Lower leg skin (tissue), 4 donors: ENCODE measurements around the gene TCEA2. TPM values are rescaled to one million over a fixed set of nuclear protein-coding genes. Genes with fewer than 3 reads are reported as not detected.

Experiments used
- DNase-seq, 2 donors: peaks; one replicate each; pipeline ENCODE4 v3.0.0-alpha.2; 2019; ENCODE audit warnings: low spot score in 2 of 2
- H3K4me3 ChIP-seq: fragments of 200-600 bp; sonication (generic); 2 replicates; pipeline ENCODE4 v1.5.1; 2017; ENCODE audit warnings: mild to moderate bottlenecking, low read depth; ENCODE audit not compliant: poor library complexity, severe bottlenecking
- POLR2A ChIP-seq, 2 donors: fragments of 450-650 bp; IDR thresholded peaks; one replicate each; pipeline ENCODE4 v1.6.1; 2016 to 2017; ENCODE audit warnings: antibody characterized with exemption in 2 of 2, mild to moderate bottlenecking in 1 of 2, moderate library complexity in 1 of 2
- WGBS, 2 donors: methylation state at CpG; one replicate each; pipeline ENCODE4 v1.1.5; 2018; 5-methylcytosine and 5-hydroxymethylcytosine counted together
- intact Hi-C: fragments of 100-400 bp; cut with DNase I; formaldehyde crosslinking; loops from one replicate; pipeline ENCODE4 v1.15.0; 2023; ENCODE audit warnings: low total_unique reads
- total RNA-seq, 4 donors: library from RNA; depleted of rRNA; stranded (reverse); fragments of >200 nt; gene quantifications; one replicate each; pipeline ENCODE4 v1.1.0, GENCODE V29; 2016
- TF ChIP-seq, protein P1 (sequence below), 3 donors: fragments of 450-650 bp; IDR thresholded peaks; one replicate each; pipeline ENCODE4 v1.5.1; 2016; ENCODE audit warnings: antibody characterized with exemption in 3 of 3, mild to moderate bottlenecking in 3 of 3, moderate library complexity in 2 of 3

The TCEA2 gene
- total RNA-seq, 4 donors from 2014 or later: 16.5 to 52.3 (median 22.8) TPM

DNA sequence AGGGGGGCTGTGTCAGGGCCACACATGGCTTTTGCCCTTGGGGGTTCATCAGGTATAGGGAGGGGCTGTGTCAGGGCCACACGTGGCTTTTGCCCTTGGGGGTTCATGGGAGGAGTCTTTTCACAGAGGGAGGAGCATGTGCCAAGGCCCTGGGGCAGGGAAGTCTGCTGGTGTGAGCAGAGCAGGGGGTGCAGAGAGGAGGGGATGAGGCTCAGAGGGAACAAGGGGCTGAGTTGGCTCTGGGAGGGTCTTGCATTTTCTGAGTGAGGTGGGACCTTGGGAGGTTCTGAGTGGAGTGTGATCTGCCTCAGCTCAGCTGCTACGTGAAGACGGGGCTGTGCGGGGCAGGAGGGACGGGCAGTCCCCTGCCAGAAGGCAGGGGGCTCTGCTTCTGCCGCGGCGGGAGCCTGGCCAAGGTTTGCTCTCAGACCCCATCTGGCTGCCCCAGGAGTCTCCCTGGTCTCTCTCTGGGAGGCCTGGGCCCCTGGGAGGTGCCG, 7.6 kb upstream of the TCEA2 start:
- 56 to 65% methylated on average over 9 of the region's 9 CpGs for WGBS, 2 donors
- intact Hi-C loops: no loop called here
- TF ChIP-seq, protein P1, sequence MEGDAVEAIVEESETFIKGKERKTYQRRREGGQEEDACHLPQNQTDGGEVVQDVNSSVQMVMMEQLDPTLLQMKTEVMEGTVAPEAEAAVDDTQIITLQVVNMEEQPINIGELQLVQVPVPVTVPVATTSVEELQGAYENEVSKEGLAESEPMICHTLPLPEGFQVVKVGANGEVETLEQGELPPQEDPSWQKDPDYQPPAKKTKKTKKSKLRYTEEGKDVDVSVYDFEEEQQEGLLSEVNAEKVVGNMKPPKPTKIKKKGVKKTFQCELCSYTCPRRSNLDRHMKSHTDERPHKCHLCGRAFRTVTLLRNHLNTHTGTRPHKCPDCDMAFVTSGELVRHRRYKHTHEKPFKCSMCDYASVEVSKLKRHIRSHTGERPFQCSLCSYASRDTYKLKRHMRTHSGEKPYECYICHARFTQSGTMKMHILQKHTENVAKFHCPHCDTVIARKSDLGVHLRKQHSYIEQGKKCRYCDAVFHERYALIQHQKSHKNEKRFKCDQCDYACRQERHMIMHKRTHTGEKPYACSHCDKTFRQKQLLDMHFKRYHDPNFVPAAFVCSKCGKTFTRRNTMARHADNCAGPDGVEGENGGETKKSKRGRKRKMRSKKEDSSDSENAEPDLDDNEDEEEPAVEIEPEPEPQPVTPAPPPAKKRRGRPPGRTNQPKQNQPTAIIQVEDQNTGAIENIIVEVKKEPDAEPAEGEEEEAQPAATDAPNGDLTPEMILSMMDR (IDR thresholded peaks at IDR 0.05): no peak
- TF ChIP-seq POLR2A (IDR thresholded peaks at IDR 0.05): no peak
- no peak overlapping the region for H3K4me3 ChIP-seq
- DNase-seq: no peak

DNA sequence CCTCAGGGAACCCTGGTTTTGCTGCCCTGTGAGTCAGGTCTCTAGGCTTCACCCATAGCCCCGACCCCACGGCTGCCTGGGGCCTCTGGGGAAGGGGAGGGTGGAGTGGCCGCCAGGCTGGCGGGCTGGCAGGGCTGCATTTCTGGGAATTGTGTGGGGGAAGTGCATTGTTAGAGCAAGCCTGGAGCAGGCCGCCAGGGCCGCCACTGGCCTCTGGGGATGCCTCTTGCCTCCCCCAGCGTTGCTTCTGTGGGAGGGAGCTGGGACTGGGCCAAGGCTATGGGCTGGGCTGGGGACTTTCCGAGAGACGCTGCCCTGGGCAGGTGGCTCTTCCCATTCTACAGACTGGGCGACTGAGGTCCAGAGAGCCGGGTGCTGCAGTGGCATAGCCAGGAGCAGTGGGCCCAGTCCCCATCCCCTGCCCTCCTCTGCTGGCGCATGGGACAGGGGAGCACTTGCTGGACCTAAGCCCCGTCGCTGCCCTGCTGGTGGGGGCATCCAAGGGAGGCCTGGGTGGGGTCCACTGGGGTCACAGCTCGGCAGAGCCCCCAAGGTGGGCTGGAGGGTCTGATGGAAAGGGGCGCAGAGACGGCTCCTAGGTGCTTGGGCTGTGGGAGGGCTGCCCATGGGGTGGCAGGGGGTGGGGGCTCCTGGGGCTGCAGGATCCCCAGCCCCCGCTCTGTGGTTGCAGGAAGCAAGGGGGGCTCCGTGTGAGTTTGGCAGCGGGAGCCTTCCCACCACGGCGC, 6.9 kb upstream of the TCEA2 start:
- intact Hi-C loops: no loop called here
- DNase-seq: no peak
- H3K4me3 ChIP-seq: no peak overlapping the region
- 44% methylated on average over 16 to 18 of the region's 22 CpGs for WGBS, 2 donors
- TF ChIP-seq, protein P1 (IDR thresholded peaks at IDR 0.05): no peak
- TF ChIP-seq POLR2A (IDR thresholded peaks at IDR 0.05): no peak

DNA sequence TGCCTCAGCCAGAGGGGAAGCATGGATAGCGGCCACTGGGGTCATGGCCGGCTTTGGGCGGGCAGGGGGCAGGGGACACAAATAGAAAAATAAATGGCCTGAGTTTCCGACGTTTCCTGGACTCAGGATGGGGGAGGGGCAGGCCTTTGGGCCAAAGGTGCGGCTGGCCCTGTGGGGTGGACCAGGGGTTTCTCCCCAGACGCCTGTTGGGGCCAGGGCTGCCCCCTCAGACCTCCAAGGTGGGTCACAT, 6.4 kb upstream of the TCEA2 start:
- 64 to 75% methylated on average over 5 to 7 of the region's 7 CpGs for WGBS, 2 donors
- H3K4me3 ChIP-seq: no peak overlapping the region

DNA sequence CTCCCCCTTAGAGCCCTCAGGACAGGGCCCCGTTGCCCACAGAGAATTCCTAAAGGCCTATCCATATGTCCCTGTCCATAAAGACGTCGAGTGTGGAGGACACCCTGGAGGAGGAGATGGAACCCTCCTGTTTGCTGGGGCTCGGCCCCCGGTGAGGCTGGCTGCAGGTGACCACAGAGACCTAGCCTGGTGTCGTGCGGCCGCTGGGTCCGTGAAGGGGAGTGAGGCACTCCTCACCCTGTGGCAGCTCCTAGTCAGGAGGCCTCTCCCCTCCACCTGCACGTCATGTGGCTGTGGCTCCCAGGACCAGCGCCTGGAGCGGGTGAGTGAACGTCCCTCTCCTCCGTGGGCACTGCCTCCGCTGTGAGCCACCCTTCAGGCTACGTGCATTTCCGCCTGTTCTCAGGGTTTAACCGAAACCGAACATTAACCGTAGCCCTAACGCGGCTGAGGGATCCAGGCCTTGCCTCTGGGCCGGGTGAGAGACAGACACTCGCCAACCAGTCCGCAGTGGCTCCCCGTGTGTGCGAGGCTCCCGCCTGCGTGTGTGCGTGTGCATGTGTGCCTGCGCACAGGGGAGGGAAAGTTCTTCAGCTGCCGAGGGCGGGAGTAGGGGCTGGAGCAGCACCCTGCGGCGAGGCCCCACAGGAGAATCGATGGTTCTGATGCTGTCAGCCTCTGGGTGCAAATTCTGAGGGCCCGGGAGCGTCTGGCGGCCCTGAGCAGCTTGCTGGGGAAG, 5.9 kb upstream of the TCEA2 start:
- DNase-seq: no peak
- intact Hi-C loops: no loop called here
- H3K4me3 ChIP-seq: no peak overlapping the region
- WGBS, 2 donors: 54 to 62% methylated on average over 23 to 38 of the region's 39 CpGs
- no peak for TF ChIP-seq POLR2A (IDR thresholded peaks at IDR 0.05)
- TF ChIP-seq, protein P1 (IDR thresholded peaks at IDR 0.05): no peak

More for the DNA sequence above, 6.4 kb upstream of the TCEA2 start:
- TF ChIP-seq, protein P1 (IDR thresholded peaks at IDR 0.05): no peak
- TF ChIP-seq POLR2A (IDR thresholded peaks at IDR 0.05): no peak
- no peak for DNase-seq
- intact Hi-C loops: no loop called here

DNA sequence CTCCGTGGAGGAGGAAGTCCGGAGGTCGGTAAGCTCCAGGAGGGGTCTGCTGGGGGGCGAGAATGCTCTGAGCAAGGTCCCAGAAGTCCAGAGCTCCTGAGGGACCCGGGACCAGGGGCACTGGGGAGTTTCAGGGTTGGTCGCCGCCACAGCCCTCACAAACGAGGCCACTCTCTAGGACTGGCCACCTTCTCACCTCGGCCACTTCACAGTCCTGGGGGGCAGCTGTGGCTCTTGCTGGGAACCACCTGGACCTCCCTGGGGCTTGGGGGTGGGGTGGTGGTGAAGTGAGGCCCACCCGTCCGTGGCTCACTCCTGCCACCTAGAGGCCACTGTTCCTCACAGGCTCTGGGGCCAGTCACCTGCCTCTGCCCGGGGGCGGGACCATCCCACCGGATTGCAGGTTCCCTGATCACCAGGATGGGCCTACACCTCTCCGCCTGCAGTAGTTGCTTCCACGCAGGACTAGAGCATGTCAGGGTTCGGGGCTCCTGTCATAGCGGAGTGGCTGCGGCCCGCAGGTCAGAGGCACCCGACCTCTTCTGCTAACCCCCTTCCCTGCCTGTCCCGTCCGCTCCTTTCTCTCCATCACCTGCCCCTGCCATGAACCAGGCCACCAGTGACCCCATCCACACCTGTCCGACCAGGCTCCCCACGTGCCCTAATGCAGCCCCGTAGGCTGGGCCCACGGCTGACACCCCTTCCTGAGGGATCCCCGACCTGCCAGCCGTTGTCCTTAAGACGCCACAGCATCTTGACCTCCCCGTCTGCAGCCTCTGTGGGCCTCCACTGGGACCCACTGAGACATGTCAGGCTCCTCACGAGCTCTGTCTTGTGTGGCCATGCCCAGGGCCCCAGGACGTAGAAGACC, 5.1 kb upstream of the TCEA2 start:
- intact Hi-C loops: no loop called here
- DNase-seq: peak in 1 of 2 donors; percentile 94
- no peak for TF ChIP-seq POLR2A (IDR thresholded peaks at IDR 0.05)
- TF ChIP-seq, protein P1 (IDR thresholded peaks at IDR 0.05): no peak
- 26 to 35% methylated on average over 28 to 29 of the region's 33 CpGs for WGBS, 2 donors
- H3K4me3 ChIP-seq: no peak overlapping the region
